ENCODE results near the gene ZSCAN23. TPM values are rescaled to one million over a fixed set of nuclear protein-coding genes. Genes with fewer than 3 reads are reported as not detected.

Gene ZSCAN23
- total RNA-seq, 1 experiment from 2014 or later, result 2.9 TPM

DNA sequence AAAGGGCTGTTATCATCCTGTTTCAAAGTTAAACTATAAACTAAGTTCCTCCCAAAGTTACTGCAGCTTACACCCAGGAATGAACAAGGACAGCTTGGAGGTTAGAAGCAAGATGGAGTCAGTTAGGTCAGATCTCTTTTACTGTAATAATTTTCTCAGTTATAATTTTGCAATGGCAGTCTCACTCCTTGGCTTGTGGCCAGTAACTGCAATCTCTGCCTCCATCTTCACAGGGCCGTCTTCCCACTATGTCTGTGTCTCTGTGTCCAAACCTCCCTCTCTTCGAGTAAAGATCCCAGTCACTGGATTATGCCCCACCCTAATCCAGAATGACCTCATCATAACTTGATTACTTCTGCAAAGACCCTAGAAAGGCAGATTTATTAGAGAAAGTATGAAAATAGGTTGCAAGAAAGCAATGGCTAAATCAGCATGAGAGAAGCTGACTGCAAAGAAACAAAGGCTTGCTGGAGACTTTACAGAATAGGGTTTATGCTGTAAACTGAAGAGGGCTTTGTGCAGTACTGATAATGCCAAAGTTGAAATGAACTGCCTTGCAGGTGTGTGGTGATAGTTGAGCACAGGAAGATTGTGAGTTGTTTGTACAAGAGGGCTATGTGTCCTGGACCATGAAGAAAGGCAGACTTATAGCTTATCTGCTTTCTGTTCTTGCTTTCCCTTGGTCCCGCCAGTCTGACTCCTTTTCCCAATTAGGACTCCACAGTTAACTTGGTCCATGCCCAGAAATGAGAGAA is 43.9 kb upstream of the ZSCAN23 start:
- Histone ChIP-seq H3K18ac (ENCODE audit: insufficient read length, low read depth, low read length) (no peak overlapping the region), H4K20me1 (ENCODE audit: control insufficient read depth, insufficient read depth, insufficient read length) (no peaks in the 10 kb centered on the region), H2BK5ac (ENCODE audit: insufficient read length, low read length) (no peak overlapping the region), H3K4me1 (ENCODE audit: insufficient read depth, low read length) (no peaks in the 10 kb centered on the region), H3K9ac (ENCODE audit: extremely low read depth, insufficient read length, low read length) (no peak overlapping the region), H3K4ac (ENCODE audit: low read depth, low read length) (no peak overlapping the region), H3K79me2 (ENCODE audit: insufficient read depth, low read length) (no peaks in the 10 kb centered on the region), H4K91ac (ENCODE audit: insufficient read length, low read depth, low read length) (no peak overlapping the region), H2BK15ac (ENCODE audit: low read depth, low read length) (no peak overlapping the region), H3K9me3 (ENCODE audit: control insufficient read depth, low read depth, low read length) (no peaks in the 10 kb centered on the region), H3K27me3 (ENCODE audit: insufficient read depth, low read length) (no peaks in the 10 kb centered on the region), H3K23me2 (ENCODE audit: insufficient read length, low read depth, low read length, poor library complexity, severe bottlenecking) (peaks cover 12% of the 10 kb centered on the region), H2AK5ac (ENCODE audit: insufficient read length, low read length) (no peak overlapping the region), H2AFZ (ENCODE audit: low read length) (no peak overlapping the region), H4K8ac (replicated peaks; ENCODE audit: insufficient read length, low read depth, low read length) (no peak overlapping the region), H3K14ac (ENCODE audit: insufficient read depth, low read length) (no peak overlapping the region), H2BK12ac (ENCODE audit: insufficient read length, low read depth, low read length) (no peak overlapping the region), H3T11ph (ENCODE audit: low read length) (no peak overlapping the region), H4K5ac (ENCODE audit: insufficient read length, low read depth, low read length) (no peak overlapping the region), H3K27ac (ENCODE audit: insufficient read length, low read depth, low read length) (no peak overlapping the region), H2BK120ac (ENCODE audit: low read depth, low read length, poor library complexity, severe bottlenecking) (no peak overlapping the region), H3K23ac (ENCODE audit: insufficient read length, low read depth, low read length) (no peak overlapping the region), H2BK20ac (ENCODE audit: low read depth, low read length, poor library complexity, severe bottlenecking) (no peak overlapping the region), H3K79me1 (ENCODE audit: insufficient read depth, low read depth, low read length, poor library complexity, severe bottlenecking) (no peaks in the 10 kb centered on the region), H3K4me2 (ENCODE audit: insufficient read depth, insufficient read length, low read length) (no peak overlapping the region), H3K56ac (ENCODE audit: insufficient read length, low read depth, low read length) (no peak overlapping the region)
- DNase-seq, result no peak
- Mint-ChIP-seq H3K4me3 (no peak overlapping the region), H3K27ac (no peak overlapping the region), H3K36me3 (ENCODE audit: insufficient read depth in 1 of 3, low read depth in 3 of 3) (no peaks in the 10 kb centered on the region), H3K27me3 (ENCODE audit: low read depth) (peaks cover 6% of the 10 kb centered on the region), H3K4me1 (peaks cover 7 to 13% of the 10 kb centered on the region in 2 experiments), H3K9me3 (no peaks in the 10 kb centered on the region)
- TF ChIP-seq, protein P1, sequence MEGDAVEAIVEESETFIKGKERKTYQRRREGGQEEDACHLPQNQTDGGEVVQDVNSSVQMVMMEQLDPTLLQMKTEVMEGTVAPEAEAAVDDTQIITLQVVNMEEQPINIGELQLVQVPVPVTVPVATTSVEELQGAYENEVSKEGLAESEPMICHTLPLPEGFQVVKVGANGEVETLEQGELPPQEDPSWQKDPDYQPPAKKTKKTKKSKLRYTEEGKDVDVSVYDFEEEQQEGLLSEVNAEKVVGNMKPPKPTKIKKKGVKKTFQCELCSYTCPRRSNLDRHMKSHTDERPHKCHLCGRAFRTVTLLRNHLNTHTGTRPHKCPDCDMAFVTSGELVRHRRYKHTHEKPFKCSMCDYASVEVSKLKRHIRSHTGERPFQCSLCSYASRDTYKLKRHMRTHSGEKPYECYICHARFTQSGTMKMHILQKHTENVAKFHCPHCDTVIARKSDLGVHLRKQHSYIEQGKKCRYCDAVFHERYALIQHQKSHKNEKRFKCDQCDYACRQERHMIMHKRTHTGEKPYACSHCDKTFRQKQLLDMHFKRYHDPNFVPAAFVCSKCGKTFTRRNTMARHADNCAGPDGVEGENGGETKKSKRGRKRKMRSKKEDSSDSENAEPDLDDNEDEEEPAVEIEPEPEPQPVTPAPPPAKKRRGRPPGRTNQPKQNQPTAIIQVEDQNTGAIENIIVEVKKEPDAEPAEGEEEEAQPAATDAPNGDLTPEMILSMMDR (conservative IDR thresholded peaks at IDR 0.05), result no peak
- WGBS (ENCODE audit: extremely low coverage, insufficient read length, low lambda C conversion rate), result no CpG with 5 or more reads among the region's 3 CpGs

Data from H9 (cell line).